ENCODE data around the gene CLDN34. TPM values are rescaled to one million over a fixed set of nuclear protein-coding genes. Genes with fewer than 3 reads are reported as not detected.

CLDN34 gene
- total RNA-seq, 1 donor from 2014 or later, result not detected

- no peak for DNase-seq (ENCODE audit: low spot score)
Measured at GRCh38 chrX:10015723-10016518, 48.8 kb downstream of the CLDN34 start.

- DNase-seq (ENCODE audit: low spot score), result no peak
Measured at GRCh38 chrX:10016519-10017132, 49.5 kb downstream of the CLDN34 start.

- DNase-seq (ENCODE audit: low spot score), result no peak
Measured at GRCh38 chrX:10017872-10018271, 50.7 kb downstream of the CLDN34 start.

Other genes with a start within 250 kb of the CLDN34 start
- not detected for gene GPR143, start 201.5 kb upstream of the CLDN34 start, total RNA-seq
- gene SHROOM2, start 180.9 kb upstream of the CLDN34 start, total RNA-seq, result 0.58 TPM
- 2.6 TPM for gene CLCN4, start 189.6 kb downstream of the CLDN34 start, total RNA-seq

All from mesenteric fat pad (tissue), 1 donor.